HepG2 (cell line): ENCODE data around the gene UBR4. TPM values are rescaled to one million over a fixed set of nuclear protein-coding genes. Genes with fewer than 3 reads are reported as not detected.

ENCODE experiments used
- ATAC-seq: fragments of 200-7000 bp; cut with Tn5 transposase; 3 replicates; pipeline ENCODE4 v1.9.1; 2020; ENCODE audit warnings: mild to moderate bottlenecking, moderate library complexity
- BruUV-seq: library from RNA; stranded (reverse); fragments of 400-500 nt; replicated peaks from 2 replicates; lab custom pipeline; 2021; lab: Mats Ljungman, UMichigan
- CTCF ChIA-PET: fragments of 300-600 bp; formaldehyde crosslinking; extraction: SDS; loops from one replicate; lab custom pipeline; 2021; ENCODE audit warnings: low total read pairs, inconsistent platforms, low intra/inter-chr PET ratio; lab: Yijun Ruan, JAX
- POLR2A ChIA-PET: fragments of 350-600 bp; sonication (Branson Sonifier 250); formaldehyde crosslinking; loops from one replicate; lab custom pipeline; 2020; ENCODE audit warnings: antibody characterized with exemption, inconsistent platforms; lab: Yijun Ruan, JAX
- DNase-seq: peaks from one replicate; pipeline ENCODE4 v3.0.0-alpha.2; 2015; ENCODE audit warnings: low spot score
- FAIRE-seq: peaks from 3 replicates; lab custom pipeline; 2011; peaks lifted over from hg19 to GRCh38; lab: Jason Lieb, UNC
- H2AFZ ChIP-seq: one replicate; pipeline ENCODE4 v1.6.1; 2011; ENCODE audit warnings: low read length, inconsistent platforms
- H3K27ac ChIP-seq: fragments of 300-600 bp; 3 replicates; pipeline ENCODE4 v1.8.0; 2011; ENCODE audit warnings: mixed run types, mild to moderate bottlenecking, mixed read lengths, low read length, inconsistent platforms; ENCODE audit not compliant: insufficient read depth; ENCODE audit errors: extremely low read length
- H3K27me3 ChIP-seq, 2 experiments: fragments of 200-600 bp in 1 of 2; 2 replicates in 1 of 2; 3 replicates in 1 of 2; pipeline versions ENCODE4 v1.6.0 to v1.8.0; 2011; ENCODE audit warnings: low read length in 2 of 2, mild to moderate bottlenecking in 2 of 2, moderate library complexity in 2 of 2, inconsistent platforms in 1 of 2; ENCODE audit not compliant: insufficient read depth in 2 of 2, control insufficient read depth in 1 of 2
- H3K36me3 ChIP-seq, 2 experiments: fragments of 200-600 bp in 1 of 2; replicated peaks in 1 of 2; 2 replicates in 1 of 2; 3 replicates in 1 of 2; pipeline versions ENCODE4 v1.5.1 to v1.8.0; 2011; ENCODE audit warnings: low read length in 2 of 2, inconsistent platforms in 1 of 2; ENCODE audit not compliant: insufficient read depth in 2 of 2, control insufficient read depth in 1 of 2
- H3K4me1 ChIP-seq: 2 replicates; pipeline ENCODE4 v1.5.1; 2012; ENCODE audit warnings: low read length, inconsistent platforms; ENCODE audit not compliant: insufficient read depth
- H3K4me2 ChIP-seq: 2 replicates; pipeline ENCODE4 v1.6.0; 2011; ENCODE audit warnings: low read depth, low read length, inconsistent platforms
- H3K4me3 ChIP-seq, 3 experiments: fragments of 200-600 bp in 1 of 3; sonication (generic), shearing (Covaris generic) in 1 of 3; replicated peaks in 1 of 3; 2 replicates each; pipeline ENCODE4 v1.5.1; 2011 to 2016; ENCODE audit warnings: low read length in 3 of 3, inconsistent platforms in 2 of 3, low read depth in 2 of 3, mild to moderate bottlenecking in 2 of 3, control low read depth in 1 of 3, mixed read lengths in 1 of 3; ENCODE audit not compliant: insufficient read depth in 1 of 3
- H3K79me2 ChIP-seq: one replicate; pipeline ENCODE4 v1.6.1; 2011; ENCODE audit warnings: low read length, inconsistent platforms; ENCODE audit not compliant: insufficient read depth
- H3K9ac ChIP-seq: 2 replicates; pipeline ENCODE4 v1.6.0; 2011; ENCODE audit warnings: mild to moderate bottlenecking, low read depth, low read length, inconsistent platforms; ENCODE audit not compliant: insufficient read depth
- H3K9me3 ChIP-seq: 2 replicates; pipeline ENCODE4 v1.5.1; 2012; ENCODE audit warnings: mild to moderate bottlenecking, low read length
- H4K20me1 ChIP-seq: 2 replicates; pipeline ENCODE4 v1.6.0; 2011; ENCODE audit warnings: inconsistent platforms, mild to moderate bottlenecking, low read length, moderate library complexity; ENCODE audit not compliant: insufficient read depth
- HMGXB4 ChIP-seq, 2 experiments: sonication (generic) in 1 of 2; formaldehyde crosslinking in 1 of 2; IDR thresholded peaks; 2 replicates each; pipeline versions ENCODE4 v1.4.0 to v1.6.1; 2018 to 2020; ENCODE audit warnings: missing genetic modification reagents in 2 of 2, borderline replicate concordance in 1 of 2, low read depth in 1 of 2, mild to moderate bottlenecking in 1 of 2, missing biosample characterization in 1 of 2
- RBM39 ChIP-seq: fragments of 200-400 bp; formaldehyde crosslinking; IDR thresholded peaks from one replicate; pipeline ENCODE4 v1.6.1; 2018; ENCODE audit warnings: antibody characterized with exemption, mild to moderate bottlenecking, low read depth, low read length; ENCODE audit not compliant: poor library complexity, severe bottlenecking
- SRSF4 ChIP-seq: fragments of 200-400 bp; formaldehyde crosslinking; IDR thresholded peaks from one replicate; pipeline ENCODE4 v1.6.1; 2018; ENCODE audit warnings: mild to moderate bottlenecking, low read depth, low read length, moderate library complexity; ENCODE audit not compliant: poor library complexity, severe bottlenecking
- TBX3 ChIP-seq: fragments of 450-650 bp; IDR thresholded peaks from 2 replicates; pipeline ENCODE4 v1.6.1; 2017; ENCODE audit warnings: antibody characterized with exemption, mild to moderate bottlenecking, inconsistent platforms, borderline replicate concordance
- ZNF761 ChIP-seq: sonication (generic); formaldehyde crosslinking; conservative IDR thresholded peaks from 2 replicates; pipeline ENCODE4 v1.4.0; 2020; ENCODE audit warnings: mild to moderate bottlenecking, missing genetic modification reagents
- WGBS: methylation state at CpG from one replicate; pipeline ENCODE4 v1.1.6; 2017; ENCODE audit warnings: low lambda C conversion rate; 5-methylcytosine and 5-hydroxymethylcytosine counted together
- in situ Hi-C: cut with HindIII; loops from 2 replicates; pipeline ENCODE4 v1.10.0; 2017; ENCODE audit warnings: low pct_unique_long_range_greater_than_20kb; ENCODE audit not compliant: extremely low pct_ligation_motif_present
- intact Hi-C: fragments of 100-400 bp; cut with micrococcal nuclease; formaldehyde crosslinking; loops from one replicate; pipeline ENCODE4 v1.10.0; 2022; ENCODE audit not compliant: unreplicated experiment
- polyA plus RNA-seq, 8 experiments: library from polyadenylated mRNA; depleted of rRNA in 3 of 8; stranded (reverse) in 7 of 8; unstranded in 1 of 8; fragments of >200 nt; fragmentation: Illumina TruSeq in 4 of 8; extraction: Trizol in 4 of 8; gene quantifications; 2 replicates each; pipeline versions ENCODE4 v1.2.1 to v1.2.3, GENCODE V29; 2011 to 2016; ENCODE audit warnings: low read depth in 4 of 8, missing spikeins in 1 of 8, mixed read lengths in 1 of 8; ENCODE audit not compliant: insufficient read depth in 1 of 8
- total RNA-seq, 5 experiments: library from RNA; depleted of rRNA; stranded (reverse); fragments of >200 nt; fragmentation: Illumina TruSeq; extraction: Trizol; gene quantifications; 2 replicates each; pipeline ENCODE4 v1.2.3, GENCODE V29; 2016; ENCODE audit warnings: low read depth in 1 of 5

Gene UBR4
- total and polyA plus RNA-seq, 2 of the 13 experiments (the other 11 are each of a cell fraction or from before 2014, with no cell fraction given): 59.1 to 106 TPM

- Histone ChIP-seq H3K36me3 (no peaks in the 10 kb centered on the region), H3K9me3 (no peaks in the 10 kb centered on the region), H3K27ac (no peak overlapping the region), H2AFZ (no peak overlapping the region), H3K9ac (no peak overlapping the region), H3K79me2 (no peaks in the 10 kb centered on the region), H4K20me1 (no peaks in the 10 kb centered on the region), H3K4me1 (peaks cover 75% of the 10 kb centered on the region), H3K4me3 (no peak overlapping the region), H3K4me2 (no peak overlapping the region), H3K27me3 (0 out of 5 replicates have a peak, but pooled peaks cover 0 to 2% of the 10 kb centered on the region in 2 experiments)
- TF ChIP-seq SRSF4 (no peak), TBX3 (no peak), ZNF761 (CRISPR knock-in tag) (no peak), RBM39 (no peak), HMGXB4 (CRISPR knock-in tag; IDR thresholded peaks at IDR 0.05; ENCODE audit: borderline replicate concordance in 1 of 2, low read depth in 1 of 2) (no peak)
- ChIA-PET CTCF (no interaction called here), POLR2A (no interaction called here)
- FAIRE-seq (no peak), DNase-seq (no peak), ATAC-seq (no peak)
- in situ Hi-C loops: no loop called here
- no TSS peak for BruUV-seq
- intact Hi-C loops: loop anchor here (5.0 kb wide), 1 partner anchor 37 kb away; no protein-coding TSS in a partner anchor
- WGBS: 89% methylated on average over 14 of the region's 15 CpGs
Observed at GRCh38 chr1:19049128-19049768, 160.8 kb downstream of the UBR4 start.
